Right lobe of liver (tissue), 4 donors: Measurements from ENCODE around the gene HS6ST2.

Experiments used
- POLR2A ChIP-seq: fragments of 450-650 bp; IDR thresholded peaks from one replicate; pipeline ENCODE4 v1.6.1; 2017; ENCODE audit warnings: antibody characterized with exemption, mild to moderate bottlenecking
- TF ChIP-seq, protein P1 (sequence below), 4 donors: fragments of 200-600 bp in 3 of 4; fragments of 450-650 bp in 1 of 4; IDR thresholded peaks; one replicate each; pipeline versions ENCODE4 v1.5.1 to v1.8.0; 2016 to 2022; ENCODE audit warnings: antibody characterized with exemption in 4 of 4, mild to moderate bottlenecking in 2 of 4
- donor health status: DM: no; HTN: no; CAD: no.
- donor health status: DM: no; HTN: no; CAD: no.
- donor health status: DM: no; HTN: yes; CAD: no.

DNA sequence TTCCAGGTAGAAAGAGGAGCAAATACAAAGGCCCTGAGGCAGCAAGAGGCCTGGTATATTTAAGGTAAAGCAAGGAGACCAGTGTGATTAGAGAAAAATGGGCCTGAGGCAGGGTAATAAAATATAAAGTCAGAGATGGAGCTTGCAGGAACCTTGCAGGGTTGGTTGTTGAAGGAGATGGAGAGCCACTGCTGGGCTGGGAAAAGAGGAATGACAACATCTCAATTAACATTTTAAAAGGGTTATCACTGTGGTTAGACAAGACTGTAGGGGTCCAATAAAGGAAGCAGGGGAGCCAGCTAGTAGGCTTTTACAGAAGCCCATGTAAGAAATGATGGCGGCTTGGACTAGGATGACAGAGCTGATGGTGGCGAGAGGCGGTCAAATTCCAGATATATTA lies 264.0 kb downstream of the HS6ST2 start:
- TF ChIP-seq POLR2A = no peak
- TF ChIP-seq, protein P1, sequence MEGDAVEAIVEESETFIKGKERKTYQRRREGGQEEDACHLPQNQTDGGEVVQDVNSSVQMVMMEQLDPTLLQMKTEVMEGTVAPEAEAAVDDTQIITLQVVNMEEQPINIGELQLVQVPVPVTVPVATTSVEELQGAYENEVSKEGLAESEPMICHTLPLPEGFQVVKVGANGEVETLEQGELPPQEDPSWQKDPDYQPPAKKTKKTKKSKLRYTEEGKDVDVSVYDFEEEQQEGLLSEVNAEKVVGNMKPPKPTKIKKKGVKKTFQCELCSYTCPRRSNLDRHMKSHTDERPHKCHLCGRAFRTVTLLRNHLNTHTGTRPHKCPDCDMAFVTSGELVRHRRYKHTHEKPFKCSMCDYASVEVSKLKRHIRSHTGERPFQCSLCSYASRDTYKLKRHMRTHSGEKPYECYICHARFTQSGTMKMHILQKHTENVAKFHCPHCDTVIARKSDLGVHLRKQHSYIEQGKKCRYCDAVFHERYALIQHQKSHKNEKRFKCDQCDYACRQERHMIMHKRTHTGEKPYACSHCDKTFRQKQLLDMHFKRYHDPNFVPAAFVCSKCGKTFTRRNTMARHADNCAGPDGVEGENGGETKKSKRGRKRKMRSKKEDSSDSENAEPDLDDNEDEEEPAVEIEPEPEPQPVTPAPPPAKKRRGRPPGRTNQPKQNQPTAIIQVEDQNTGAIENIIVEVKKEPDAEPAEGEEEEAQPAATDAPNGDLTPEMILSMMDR (IDR thresholded peaks at IDR 0.05) = no peak
